Natural killer cell (primary cell): ENCODE results near the gene FLG2. TPM values are rescaled to one million over a fixed set of nuclear protein-coding genes. Genes with fewer than 3 reads are reported as not detected.

ENCODE experiments used
- ATAC-seq, 3 donors: fragments of 150-1000 bp in 2 of 3; fragments of 200-7000 bp in 1 of 3; cut with Tn5 transposase; 1 replicate in 1 of 3; 2 replicates in 2 of 3; pipeline ENCODE4 v1.10.0; 2021; ENCODE audit warnings: mild to moderate bottlenecking in 2 of 3, moderate library complexity in 2 of 3
- DNase-seq, 2 donors: peaks; one replicate each; pipeline versions ENCODE4 v3.0.0 to v3.0.0-alpha.2; 2013 to 2021; ENCODE audit warnings: mixed read lengths in 1 of 2
- H3K27ac ChIP-seq: one replicate; pipeline ENCODE4 v1.5.1; 2013; ENCODE audit warnings: mild to moderate bottlenecking, low read length
- H3K27me3 ChIP-seq: one replicate; pipeline ENCODE4 v1.6.1; 2013; ENCODE audit warnings: low read length; ENCODE audit not compliant: control insufficient read depth, insufficient read depth
- H3K36me3 ChIP-seq: one replicate; pipeline ENCODE4 v1.6.1; 2013; ENCODE audit warnings: low read length; ENCODE audit not compliant: control insufficient read depth, insufficient read depth
- H3K4me1 ChIP-seq: one replicate; pipeline ENCODE4 v1.6.1; 2013; ENCODE audit warnings: low read length; ENCODE audit not compliant: control insufficient read depth, insufficient read depth
- H3K4me3 ChIP-seq: one replicate; pipeline ENCODE4 v1.5.1; 2013; ENCODE audit warnings: low read length
- H3K9me3 ChIP-seq: one replicate; pipeline ENCODE4 v1.6.1; 2013; ENCODE audit warnings: low read length; ENCODE audit not compliant: control insufficient read depth, insufficient read depth
- H3K27ac Mint-ChIP-seq, 2 donors: one replicate each; pipeline ENCODE4 v1.8.0; 2022; ENCODE audit warnings: mild to moderate bottlenecking in 2 of 2, mixed read lengths in 2 of 2, moderate library complexity in 1 of 2
- H3K27me3 Mint-ChIP-seq, 2 donors: one replicate each; pipeline ENCODE4 v1.8.0; 2022; ENCODE audit warnings: low read depth in 2 of 2, mixed read lengths in 2 of 2
- H3K36me3 Mint-ChIP-seq: one replicate; pipeline ENCODE4 v1.8.0; 2022; ENCODE audit warnings: mixed read lengths
- H3K4me1 Mint-ChIP-seq, 2 donors: one replicate each; pipeline ENCODE4 v1.8.0; 2022; ENCODE audit warnings: mixed read lengths in 2 of 2
- H3K4me3 Mint-ChIP-seq: one replicate; pipeline ENCODE4 v1.8.0; 2022; ENCODE audit warnings: mild to moderate bottlenecking, moderate library complexity, mixed read lengths
- H3K9me3 Mint-ChIP-seq, 2 donors: one replicate each; pipeline ENCODE4 v1.8.0; 2022; ENCODE audit warnings: mixed read lengths in 2 of 2
- CTCF ChIP-seq: fragments of 200-600 bp; IDR thresholded peaks from one replicate; pipeline ENCODE4 v1.8.0; 2022; ENCODE audit warnings: antibody characterized with exemption
- WGBS: methylation state at CpG from one replicate; pipeline ENCODE4 v1.1.7; 2013; ENCODE audit warnings: missing lambda C conversion rate; ENCODE audit not compliant: insufficient coverage; 5-methylcytosine and 5-hydroxymethylcytosine counted together
- intact Hi-C: fragments of 100-400 bp; cut with micrococcal nuclease; formaldehyde crosslinking; loops from one replicate; pipeline ENCODE4 v1.14.2; 2022
- total RNA-seq, 4 donors: library from RNA; stranded (reverse); fragments of 120-200 nt in 1 of 4; gene quantifications; one replicate each; pipeline versions ENCODE4 v1.2.3 to v1.2.4, GENCODE V29; 2013 to 2022

The FLG2 gene
- total RNA-seq, 3 donors from 2014 or later (not counting 1 experiment from before 2014, with no cell fraction given) = not detected

GRCh38 chr1:152367436-152367835 lies 7.6 kb upstream of the FLG2 start:
- ATAC-seq = no peak
- H3K36me3 Mint-ChIP-seq = peaks cover 8% of the 10 kb centered on the region
- H3K27ac ChIP-seq = no peak overlapping the region
- H3K4me1 ChIP-seq = no peaks in the 10 kb centered on the region
- no peak overlapping the region for H3K4me3 Mint-ChIP-seq
- no peaks in the 10 kb centered on the region for H3K27me3 ChIP-seq
- WGBS = no CpG with 5 or more reads among the region's 1 CpG
- H3K36me3 ChIP-seq = no peaks in the 10 kb centered on the region
- no peak overlapping the region for H3K4me3 ChIP-seq
- no peaks in the 10 kb centered on the region for H3K9me3 ChIP-seq
- H3K9me3 Mint-ChIP-seq = peaks cover 0 to 5% of the 10 kb centered on the region in 2 donors
- no peak for TF ChIP-seq CTCF
- H3K4me1 Mint-ChIP-seq = no peaks in the 10 kb centered on the region
- H3K27me3 Mint-ChIP-seq = peaks cover 9 to 32% of the 10 kb centered on the region in 2 donors
- intact Hi-C loops = no loop called here
- H3K27ac Mint-ChIP-seq = no peak overlapping the region
- DNase-seq = no peak

GRCh38 chr1:152356736-152357135 lies 3.1 kb downstream of the FLG2 start:
- no peak for DNase-seq
- Mint-ChIP-seq H3K9me3 (peaks cover 0 to 5% of the 10 kb centered on the region in 2 donors), H3K4me3 (no peak overlapping the region), H3K27ac (no peak overlapping the region), H3K27me3 (peaks cover 0 to 28% of the 10 kb centered on the region in 2 donors), H3K36me3 (no peaks in the 10 kb centered on the region), H3K4me1 (no peaks in the 10 kb centered on the region)
- intact Hi-C loops = no loop called here
- H3K27ac ChIP-seq = no peak overlapping the region
- no peaks in the 10 kb centered on the region for H3K4me1 ChIP-seq
- H3K9me3 ChIP-seq = no peaks in the 10 kb centered on the region
- TF ChIP-seq CTCF = no peak
- WGBS = 89% methylated on average over 1 of the region's 1 CpG
- no peaks in the 10 kb centered on the region for H3K27me3 ChIP-seq
- ATAC-seq = no peak
- H3K36me3 ChIP-seq = no peaks in the 10 kb centered on the region
- H3K4me3 ChIP-seq = no peak overlapping the region

- no peaks in the 10 kb centered on the region for H3K36me3 ChIP-seq
- Mint-ChIP-seq H3K27ac (no peak overlapping the region), H3K27me3 (peaks cover 2 to 27% of the 10 kb centered on the region in 2 donors), H3K4me1 (no peaks in the 10 kb centered on the region), H3K4me3 (no peak overlapping the region), H3K9me3 (peaks cover 0 to 2% of the 10 kb centered on the region in 2 donors), H3K36me3 (no peaks in the 10 kb centered on the region)
- H3K9me3 ChIP-seq = no peaks in the 10 kb centered on the region
- TF ChIP-seq CTCF = no peak
- intact Hi-C loops = no loop called here
- 80% methylated on average over 2 of the region's 2 CpGs for WGBS
- DNase-seq = no peak
- H3K27ac ChIP-seq = no peak overlapping the region
- no peak for ATAC-seq
- no peak overlapping the region for H3K4me3 ChIP-seq
- H3K4me1 ChIP-seq = no peaks in the 10 kb centered on the region
- peaks cover 10% of the 10 kb centered on the region for H3K27me3 ChIP-seq
These were observed 10.2 kb downstream of the FLG2 start for GRCh38 chr1:152349611-152350010.

- Histone ChIP-seq H3K27ac (no peak overlapping the region), H3K27me3 (peaks cover 10% of the 10 kb centered on the region), H3K36me3 (no peaks in the 10 kb centered on the region), H3K4me1 (no peaks in the 10 kb centered on the region), H3K9me3 (no peaks in the 10 kb centered on the region), H3K4me3 (no peak overlapping the region)
- intact Hi-C loops = no loop called here
- no peak for DNase-seq
- no peaks in the 10 kb centered on the region for H3K36me3 Mint-ChIP-seq
- H3K4me3 Mint-ChIP-seq = no peak overlapping the region
- no peak for ATAC-seq
- TF ChIP-seq CTCF = no peak
- no peak overlapping the region for H3K27ac Mint-ChIP-seq
- no peaks in the 10 kb centered on the region for H3K4me1 Mint-ChIP-seq
- peaks cover 2 to 39% of the 10 kb centered on the region in 2 donors for H3K27me3 Mint-ChIP-seq
- peaks cover 0 to 2% of the 10 kb centered on the region in 2 donors for H3K9me3 Mint-ChIP-seq
- 56% methylated on average over 1 of the region's 1 CpG for WGBS
These were observed 11.4 kb downstream of the FLG2 start for GRCh38 chr1:152348447-152348846.
